Esophagus (tissue), 2 donors: ENCODE results near the gene DNASE1L1. TPM values are rescaled to one million over a fixed set of nuclear protein-coding genes. Genes with fewer than 3 reads are reported as not detected.
A peak's percentile ranks its signal among the peaks of the same experiment; 100 is the strongest.

ENCODE experiments used
- H3K27ac ChIP-seq, 2 donors: one replicate each; pipeline ENCODE4 v1.5.1; 2013; ENCODE audit warnings: low read depth in 2 of 2, mild to moderate bottlenecking in 2 of 2, inconsistent platforms in 1 of 2, low read length in 1 of 2, moderate library complexity in 1 of 2
- H3K27me3 ChIP-seq, 2 donors: one replicate each; pipeline ENCODE4 v1.6.1; 2013; ENCODE audit warnings: low read length in 2 of 2, control low read depth in 1 of 2, mild to moderate bottlenecking in 1 of 2; ENCODE audit not compliant: insufficient read depth in 2 of 2, control insufficient read depth in 1 of 2
- H3K36me3 ChIP-seq, 2 donors: one replicate each; pipeline ENCODE4 v1.6.1; 2013; ENCODE audit warnings: low read length in 1 of 2; ENCODE audit not compliant: control insufficient read depth in 2 of 2, insufficient read depth in 2 of 2
- H3K4me1 ChIP-seq, 2 donors: one replicate each; pipeline ENCODE4 v1.6.1; 2013; ENCODE audit warnings: low read length in 1 of 2; ENCODE audit not compliant: control insufficient read depth in 2 of 2, insufficient read depth in 2 of 2
- H3K4me3 ChIP-seq, 2 donors: one replicate each; pipeline ENCODE4 v1.5.1; 2013; ENCODE audit warnings: low read length in 2 of 2, mild to moderate bottlenecking in 2 of 2, low read depth in 1 of 2, moderate library complexity in 1 of 2
- H3K9me3 ChIP-seq, 2 donors: one replicate each; pipeline ENCODE4 v1.6.1; 2013; ENCODE audit warnings: mild to moderate bottlenecking in 2 of 2, low read depth in 1 of 2, low read length in 1 of 2, moderate library complexity in 1 of 2; ENCODE audit not compliant: control insufficient read depth in 2 of 2, insufficient read depth in 1 of 2
- WGBS, 2 donors: extraction: QIAGEN DNeasy Blood & Tissue Kit; methylation state at CpG; one replicate each; pipeline ENCODE4 v1.1.7; 2013; 5-methylcytosine and 5-hydroxymethylcytosine counted together
- polyA plus RNA-seq, 2 donors: library from polyadenylated mRNA; stranded (reverse); fragments of 200-250 nt; gene quantifications; one replicate each; pipeline ENCODE4 v1.2.3, GENCODE V29; 2013
- donor health status: healthy with polysubstance abuse.
- donor health status: Bipolar disorder and iron deficiency.

Gene DNASE1L1
- polyA plus RNA-seq, 2 donors, result 20.1 to 20.3 TPM

GRCh38 chrX:154436983-154437752 lies 28.1 kb upstream of the DNASE1L1 start, which contains the start of gene GDI1:
GDI1 (plus strand) TSS chrX:154437154; CDS start chrX:154437255, 101 bp downstream.
- H3K4me3 ChIP-seq, result peak within 1 kb of the TSS; percentile 49 to 78
- H3K36me3 ChIP-seq, result peaks cover 0 to 40% of the 10 kb centered on the region in 2 donors
- WGBS, 2 donors, result 0 to 32% methylated on average over 49 to 93 of the region's 93 CpGs
- no peaks in the 10 kb centered on the region for H3K27me3 ChIP-seq
- peaks cover 2 to 4% of the 10 kb centered on the region in 2 donors for H3K4me1 ChIP-seq
- no peaks in the 10 kb centered on the region for H3K9me3 ChIP-seq
- peak within 1 kb of the TSS; percentile 89 to 92 for H3K27ac ChIP-seq

GRCh38 chrX:154436374-154436982 lies 27.4 kb upstream of the DNASE1L1 start:
- Histone ChIP-seq H3K27me3 (no peaks in the 10 kb centered on the region), H3K4me1 (peaks cover 0 to 2% of the 10 kb centered on the region in 2 donors), H3K36me3 (peaks cover 0 to 36% of the 10 kb centered on the region in 2 donors), H3K9me3 (no peaks in the 10 kb centered on the region), H3K27ac (peak overlapping the region; percentile 89 to 92), H3K4me3 (peak overlapping the region; percentile 49 to 78)
- WGBS, 2 donors, result 4 to 27% methylated on average over 27 to 66 of the region's 78 CpGs

- peaks cover 0 to 2% of the 10 kb centered on the region in 2 donors for H3K4me1 ChIP-seq
- no peak overlapping the region for H3K4me3 ChIP-seq
- H3K9me3 ChIP-seq, result no peaks in the 10 kb centered on the region
- 92% methylated on average over 16 to 19 of the region's 19 CpGs for WGBS, 2 donors
- H3K36me3 ChIP-seq, result peaks cover 0 to 32% of the 10 kb centered on the region in 2 donors
- no peak overlapping the region for H3K27ac ChIP-seq
- H3K27me3 ChIP-seq, result no peaks in the 10 kb centered on the region
Observed at GRCh38 chrX:154435171-154435733, 26.2 kb upstream of the DNASE1L1 start.

GRCh38 chrX:154434394-154435168 lies 25.5 kb upstream of the DNASE1L1 start:
- 76 to 93% methylated on average over 7 of the region's 7 CpGs for WGBS, 2 donors
- Histone ChIP-seq H3K4me1 (peaks cover 0 to 2% of the 10 kb centered on the region in 2 donors), H3K9me3 (no peaks in the 10 kb centered on the region), H3K27me3 (no peaks in the 10 kb centered on the region), H3K4me3 (no peak overlapping the region), H3K27ac (no peak overlapping the region), H3K36me3 (peaks cover 0 to 32% of the 10 kb centered on the region in 2 donors)

- H3K4me1 ChIP-seq, result peaks cover 0 to 2% of the 10 kb centered on the region in 2 donors
- 85 to 91% methylated on average over 7 of the region's 7 CpGs for WGBS, 2 donors
Observed at GRCh38 chrX:154433605-154434004, 24.6 kb upstream of the DNASE1L1 start.

GRCh38 chrX:154432210-154432609 lies 23.2 kb upstream of the DNASE1L1 start:
- Histone ChIP-seq H3K27ac (no peak overlapping the region), H3K9me3 (no peaks in the 10 kb centered on the region), H3K36me3 (peaks cover 0 to 28% of the 10 kb centered on the region in 2 donors), H3K27me3 (no peaks in the 10 kb centered on the region), H3K4me1 (no peaks in the 10 kb centered on the region), H3K4me3 (no peak overlapping the region)
- WGBS, 2 donors, result 89 to 90% methylated on average over 8 of the region's 8 CpGs

More at GRCh38 chrX:154433605-154434004, 24.6 kb upstream of the DNASE1L1 start:
- no peaks in the 10 kb centered on the region for H3K9me3 ChIP-seq
- H3K4me3 ChIP-seq, result no peak overlapping the region
- no peak overlapping the region for H3K27ac ChIP-seq
- peaks cover 0 to 29% of the 10 kb centered on the region in 2 donors for H3K36me3 ChIP-seq
- H3K27me3 ChIP-seq, result no peaks in the 10 kb centered on the region

GRCh38 chrX:154431341-154431740 lies 22.3 kb upstream of the DNASE1L1 start:
- peaks cover 0 to 28% of the 10 kb centered on the region in 2 donors for H3K36me3 ChIP-seq
- H3K27ac ChIP-seq, result no peak overlapping the region

GRCh38 chrX:154430916-154431315 lies 21.9 kb upstream of the DNASE1L1 start:
- peaks cover 0 to 28% of the 10 kb centered on the region in 2 donors for H3K36me3 ChIP-seq
- H3K9me3 ChIP-seq, result no peaks in the 10 kb centered on the region
- H3K4me1 ChIP-seq, result no peaks in the 10 kb centered on the region
- no peak overlapping the region for H3K4me3 ChIP-seq
- 68 to 77% methylated on average over 7 of the region's 7 CpGs for WGBS, 2 donors
- H3K27me3 ChIP-seq, result no peaks in the 10 kb centered on the region
- peak overlapping the region in 1 of 2 donors; percentile 6 for H3K27ac ChIP-seq

More at GRCh38 chrX:154431341-154431740, 22.3 kb upstream of the DNASE1L1 start:
- WGBS, 2 donors, result 77 to 84% methylated on average over 3 to 5 of the region's 5 CpGs
- no peaks in the 10 kb centered on the region for H3K9me3 ChIP-seq
- no peak overlapping the region for H3K4me3 ChIP-seq
- no peaks in the 10 kb centered on the region for H3K27me3 ChIP-seq
- H3K4me1 ChIP-seq, result no peaks in the 10 kb centered on the region

GRCh38 chrX:154430479-154430878 lies 21.4 kb upstream of the DNASE1L1 start:
- H3K36me3 ChIP-seq, result peaks cover 0 to 26% of the 10 kb centered on the region in 2 donors
- no peaks in the 10 kb centered on the region for H3K27me3 ChIP-seq
- no peaks in the 10 kb centered on the region for H3K4me1 ChIP-seq
- H3K4me3 ChIP-seq, result no peak overlapping the region
- peak overlapping the region in 1 of 2 donors; percentile 6 for H3K27ac ChIP-seq
- 69 to 80% methylated on average over 6 of the region's 6 CpGs for WGBS, 2 donors
- H3K9me3 ChIP-seq, result no peaks in the 10 kb centered on the region
